ENCODE results near the gene RAPGEF2.

RAPGEF2 gene

DNA sequence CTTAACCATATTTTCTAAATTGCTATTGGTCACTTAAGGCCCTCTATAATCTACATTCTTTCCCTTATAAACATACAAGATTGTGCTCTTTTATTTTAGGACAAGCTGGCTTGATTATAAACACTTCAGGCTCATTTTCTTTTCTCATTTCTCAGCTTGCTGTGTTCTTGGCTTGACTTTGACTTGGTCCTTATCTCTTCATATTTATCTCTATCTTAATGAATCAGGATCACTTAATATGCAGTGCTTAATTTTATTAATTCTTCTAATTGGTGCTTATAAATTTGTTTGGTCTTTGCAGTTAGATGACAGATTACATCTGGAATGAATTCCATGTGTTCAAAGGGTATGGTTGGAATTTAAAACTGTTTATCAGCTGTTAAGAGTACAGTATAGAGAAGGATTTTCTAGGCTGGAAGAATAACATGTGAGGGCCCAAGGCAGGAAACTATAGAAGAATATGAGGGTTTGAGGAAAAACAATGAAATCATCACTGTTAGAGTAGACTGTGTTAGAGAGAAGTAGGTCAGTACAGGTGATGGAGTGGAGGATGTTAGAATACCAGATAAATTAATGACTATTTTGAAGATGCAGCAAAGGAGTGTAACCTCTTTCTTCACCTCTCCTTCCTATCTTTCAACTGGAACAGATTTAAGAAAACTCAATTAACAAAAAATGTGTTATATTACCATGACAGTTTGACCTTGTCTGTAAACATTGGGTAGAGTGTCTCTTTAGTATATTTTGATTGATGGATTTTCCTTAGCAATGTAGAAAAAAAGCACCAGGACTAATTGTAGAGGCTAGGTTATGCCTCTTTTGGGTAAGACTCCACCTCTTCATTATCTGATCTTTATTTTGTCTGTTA, 169.6 kb downstream of the RAPGEF2 start:
- DNase-seq (ENCODE audit: low read depth in 1 of 2, low spot score in 1 of 2), result no peak

DNA sequence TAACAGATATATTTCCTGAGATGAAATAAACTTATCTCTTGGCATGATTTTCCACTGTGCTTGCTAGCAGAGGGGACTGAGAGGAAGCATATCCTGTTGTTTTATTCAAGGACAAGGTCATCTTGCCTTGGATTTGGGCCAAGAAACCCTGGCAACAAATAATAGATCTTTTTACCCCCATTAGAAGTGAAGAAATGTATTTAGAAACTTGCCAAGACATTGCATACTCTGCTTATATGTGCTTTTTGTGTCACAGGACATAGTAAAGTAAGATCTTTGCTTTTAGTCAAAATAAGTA, 170.2 kb downstream of the RAPGEF2 start:
- no peak for DNase-seq (ENCODE audit: low read depth in 1 of 2, low spot score in 1 of 2)

DNA sequence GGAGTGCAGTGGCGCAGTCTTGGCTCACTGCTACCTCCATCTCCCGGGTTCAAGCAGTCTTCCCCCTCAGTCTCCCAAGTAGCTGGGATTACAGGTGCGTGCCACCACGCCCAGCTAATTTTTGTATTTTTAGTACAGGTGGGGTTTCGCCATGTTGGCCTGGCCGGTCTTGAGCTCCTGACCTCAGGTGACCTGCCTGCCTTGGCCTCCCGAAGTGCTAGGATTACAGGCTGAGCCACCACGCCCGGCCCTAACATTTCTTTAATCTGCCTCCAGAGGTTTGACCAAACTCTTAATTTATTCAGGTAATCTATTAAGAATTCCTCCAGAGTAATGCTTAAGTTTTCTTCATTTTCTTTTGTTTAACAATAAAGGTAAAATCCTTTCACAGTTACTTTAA, 171.0 kb downstream of the RAPGEF2 start:
- no peak for DNase-seq (ENCODE audit: low read depth in 1 of 2, low spot score in 1 of 2)

DNA sequence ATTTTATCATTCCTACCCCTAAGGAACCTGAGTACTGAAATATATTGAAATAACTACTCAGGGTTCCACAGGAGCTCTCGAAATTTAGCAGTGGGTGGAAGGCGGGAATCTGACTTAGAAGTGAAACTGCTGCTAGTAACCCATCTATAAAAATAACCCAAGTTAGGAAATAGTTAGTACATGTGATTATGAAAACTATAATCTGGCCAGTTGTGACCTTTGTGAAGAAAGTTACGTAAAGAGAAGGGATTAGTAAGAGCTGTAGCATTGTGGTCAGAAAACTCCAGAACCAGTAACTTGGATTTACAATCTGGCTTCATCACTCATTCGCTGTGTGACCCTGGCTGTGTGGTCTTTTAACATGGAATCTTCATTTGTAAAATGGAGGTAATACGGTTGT, 175.5 kb downstream of the RAPGEF2 start:
- no peak for DNase-seq (ENCODE audit: low read depth in 1 of 2, low spot score in 1 of 2)

DNA sequence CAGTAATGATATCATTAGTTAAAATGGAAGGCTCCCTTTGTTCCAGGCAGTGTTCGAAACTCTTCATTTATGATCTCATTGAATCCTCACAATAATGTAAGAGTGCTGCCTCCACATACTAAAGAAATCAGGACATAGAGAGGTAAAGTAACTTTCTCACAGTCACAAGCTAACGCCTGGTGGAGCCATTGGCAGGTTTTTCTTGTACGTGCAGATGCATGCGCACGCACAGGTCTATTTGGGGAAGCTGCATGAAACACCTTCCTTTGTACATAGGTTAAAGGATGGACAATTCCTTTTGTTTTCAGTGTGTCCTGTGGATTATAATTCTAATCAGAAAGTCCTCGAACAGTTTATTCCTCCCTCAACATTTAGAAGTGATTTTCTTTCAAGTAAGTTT, 176.2 kb downstream of the RAPGEF2 start:
- no peak for DNase-seq (ENCODE audit: low read depth in 1 of 2, low spot score in 1 of 2)

DNA sequence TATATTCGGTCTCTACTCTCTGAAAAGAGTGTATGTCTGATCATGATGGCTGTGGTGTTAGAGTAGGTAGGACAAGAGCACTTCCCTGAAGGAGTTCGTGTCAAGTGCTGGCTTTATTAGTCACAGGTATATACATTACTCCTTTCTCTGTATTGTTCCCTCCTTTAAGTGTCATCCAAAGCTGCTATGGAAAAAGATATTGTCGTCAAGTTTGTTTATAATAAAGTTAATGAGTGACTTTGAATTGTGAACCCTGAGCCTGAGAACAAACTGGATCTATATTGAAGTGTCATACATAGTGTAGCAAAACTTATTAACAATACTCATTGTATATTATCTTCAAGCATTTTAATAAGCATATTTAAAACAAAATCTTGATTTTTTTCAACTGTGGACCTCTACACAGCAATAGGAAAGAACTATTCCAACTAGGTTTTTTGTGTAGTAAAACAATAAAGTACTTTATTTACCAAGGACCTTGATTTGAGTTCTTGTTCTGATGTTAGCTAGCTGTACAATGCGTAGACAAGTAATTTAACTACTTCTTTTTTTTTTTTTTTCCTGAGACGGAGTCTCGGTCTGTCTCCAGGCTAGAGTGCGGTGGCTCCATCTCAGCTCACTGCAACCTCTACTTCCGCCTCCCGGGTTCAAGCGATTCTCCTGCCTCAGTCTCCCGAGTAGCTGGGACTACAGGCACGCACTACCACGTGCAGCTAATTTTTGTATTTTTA, 177.7 kb downstream of the RAPGEF2 start:
- no peak for DNase-seq (ENCODE audit: low read depth in 1 of 2, low spot score in 1 of 2)

DNA sequence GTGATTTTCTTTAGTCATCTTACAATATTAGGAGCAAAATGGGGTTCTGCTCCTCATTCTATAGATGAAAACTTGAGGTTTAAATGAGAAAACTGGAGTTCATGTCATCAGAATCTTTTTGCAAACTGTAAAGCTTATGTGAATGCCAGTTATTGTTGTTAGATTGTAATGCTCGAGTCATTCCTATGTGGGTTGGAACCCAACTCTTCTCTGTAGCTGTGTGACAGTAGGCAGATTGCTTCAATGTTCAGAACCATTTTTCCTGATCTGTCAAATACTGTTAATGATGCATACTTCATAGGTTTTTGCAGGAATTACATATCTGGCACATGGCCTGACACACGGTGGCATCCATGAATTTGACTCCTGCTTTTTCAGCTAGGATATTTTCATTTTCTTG, 178.9 kb downstream of the RAPGEF2 start:
- DNase-seq (ENCODE audit: low read depth in 1 of 2, low spot score in 1 of 2), result no peak

DNA sequence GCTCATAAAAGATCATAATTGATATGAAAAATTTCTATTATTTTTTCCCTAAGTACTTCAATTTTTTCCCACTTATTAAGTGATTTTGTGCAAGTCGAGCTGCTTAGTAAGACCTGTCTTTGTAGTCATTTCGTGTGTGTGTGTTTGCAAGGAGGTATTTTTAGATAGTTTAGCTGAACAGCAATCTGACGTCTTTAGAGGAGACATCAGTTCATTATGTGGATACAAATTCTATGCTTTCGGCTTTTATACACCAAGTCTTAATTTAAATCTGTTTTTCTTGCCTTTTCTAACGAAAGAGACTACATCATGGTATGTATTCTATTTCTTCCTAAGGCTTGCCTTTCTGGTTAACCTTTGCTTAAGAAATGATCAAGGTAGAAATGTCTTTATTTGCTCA, 179.4 kb downstream of the RAPGEF2 start:
- DNase-seq (ENCODE audit: low read depth in 1 of 2, low spot score in 1 of 2), result no peak

DNA sequence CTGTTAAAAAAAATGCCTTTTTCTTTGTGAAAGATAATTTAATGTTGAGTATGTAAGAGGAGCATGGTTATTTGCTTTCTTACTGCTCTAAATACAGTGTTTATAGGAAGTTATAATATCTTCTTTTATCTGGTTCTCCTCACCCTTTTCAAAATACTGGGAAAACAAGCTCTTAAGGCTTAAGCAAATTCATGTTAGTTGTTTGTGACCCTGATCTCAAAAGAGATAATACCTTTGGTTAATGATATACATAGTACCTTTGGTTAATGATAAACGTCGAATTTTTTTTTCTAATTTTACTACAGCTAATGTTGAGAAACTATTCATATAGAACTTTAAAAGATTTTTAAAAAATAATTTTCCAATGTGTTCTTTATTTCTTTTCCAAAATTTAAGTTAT, 180.1 kb downstream of the RAPGEF2 start:
- DNase-seq (ENCODE audit: low read depth in 1 of 2, low spot score in 1 of 2), result no peak

DNA sequence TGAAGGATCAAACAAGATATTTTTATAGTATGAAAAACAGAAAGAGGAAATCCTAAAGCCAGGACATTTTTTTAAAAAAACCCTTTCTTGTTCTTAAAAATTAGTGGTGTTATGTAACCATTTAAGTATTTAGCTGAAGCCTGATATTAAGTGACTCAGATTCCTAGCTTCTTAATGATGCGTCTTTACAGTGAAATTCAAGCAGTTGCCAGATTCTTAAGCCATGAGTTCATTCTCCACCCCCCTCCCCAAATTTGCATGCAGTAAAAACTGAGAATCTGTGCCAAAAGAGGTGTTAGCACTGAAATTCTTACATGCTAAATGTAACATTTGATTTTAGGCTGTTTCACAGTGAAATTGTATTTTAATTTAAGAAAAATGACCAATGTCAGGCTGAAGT, 180.8 kb downstream of the RAPGEF2 start:
- DNase-seq (ENCODE audit: low read depth in 1 of 2, low spot score in 1 of 2), result no peak

DNA sequence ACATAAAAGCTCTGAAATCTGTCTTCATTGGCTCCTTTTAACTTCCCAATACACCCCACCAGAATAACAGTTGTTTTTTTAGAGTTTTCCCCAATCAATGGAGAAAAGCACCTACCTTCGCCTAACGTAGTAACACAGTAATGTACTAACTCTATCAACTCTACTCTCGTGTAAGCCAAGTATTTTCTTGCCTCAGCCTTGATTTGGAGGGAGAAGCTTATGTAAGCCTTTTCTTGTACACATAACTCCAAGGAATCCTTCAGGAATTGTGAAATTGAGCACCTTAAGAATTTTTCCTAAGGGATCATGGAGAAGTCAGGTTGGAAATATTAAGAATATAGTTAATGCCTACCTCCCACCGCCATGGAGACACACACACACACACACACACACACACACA, 181.2 kb downstream of the RAPGEF2 start:
- no peak for DNase-seq (ENCODE audit: low read depth in 1 of 2, low spot score in 1 of 2)

DNA sequence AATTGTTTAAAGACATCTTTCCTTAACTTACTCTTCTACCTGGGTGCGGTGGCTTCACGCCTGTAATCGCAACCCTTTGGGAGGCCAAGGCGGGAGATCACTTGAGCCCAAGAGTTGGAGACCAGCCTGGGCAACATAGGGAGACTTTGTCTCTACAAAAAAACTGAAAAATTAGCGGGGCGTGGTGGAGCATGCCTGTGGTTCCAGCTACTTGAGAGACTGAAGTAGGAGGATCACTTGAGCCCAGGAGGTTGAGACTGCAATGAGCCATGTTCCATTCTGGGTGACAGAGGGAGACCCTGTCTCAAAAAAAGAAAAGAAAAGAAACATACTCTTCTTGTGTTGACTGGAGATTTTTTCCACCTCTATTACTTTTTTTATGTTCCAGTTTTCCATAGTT, 181.9 kb downstream of the RAPGEF2 start:
- no peak for DNase-seq (ENCODE audit: low read depth in 1 of 2, low spot score in 1 of 2)

DNA sequence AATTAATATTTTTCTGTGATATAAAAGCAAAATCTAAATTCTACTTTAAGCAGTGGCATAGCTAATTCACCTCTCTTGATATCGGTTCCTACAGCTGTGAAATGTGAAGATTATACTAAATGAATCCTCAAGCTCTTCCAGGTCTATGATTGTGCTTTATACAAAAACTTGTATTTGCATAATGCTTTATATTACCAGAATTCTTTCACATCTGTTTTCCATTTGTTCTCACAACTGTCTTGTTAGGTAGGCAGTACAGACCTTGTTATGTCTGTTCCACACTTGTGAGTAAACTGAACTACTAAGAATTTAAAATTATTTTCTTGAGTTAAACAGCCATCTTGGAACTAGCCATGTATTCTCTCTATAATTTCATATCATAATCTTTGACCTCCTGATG, 184.9 kb downstream of the RAPGEF2 start:
- DNase-seq (ENCODE audit: low read depth in 1 of 2, low spot score in 1 of 2), result no peak

DNA sequence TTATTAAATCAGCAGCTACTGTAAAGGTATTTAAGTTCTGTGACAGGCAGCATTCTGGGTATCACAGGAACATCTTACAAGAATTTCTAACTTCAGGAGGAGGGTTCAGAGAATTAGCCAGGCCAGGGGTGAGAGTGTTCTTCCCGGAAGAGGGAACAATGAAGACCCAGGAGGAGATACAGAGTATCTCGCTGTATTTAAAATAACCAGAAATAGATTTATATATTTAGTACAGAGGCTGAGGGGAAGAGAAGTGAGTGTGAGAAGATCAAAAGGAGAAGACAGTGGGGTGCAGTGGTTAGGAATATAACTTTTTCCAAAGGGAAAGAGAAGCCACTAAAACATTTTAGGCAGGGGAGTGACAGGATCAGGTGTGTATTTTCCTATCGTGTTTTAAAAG, 186.8 kb downstream of the RAPGEF2 start:
- no peak for DNase-seq (ENCODE audit: low read depth in 1 of 2, low spot score in 1 of 2)

DNA sequence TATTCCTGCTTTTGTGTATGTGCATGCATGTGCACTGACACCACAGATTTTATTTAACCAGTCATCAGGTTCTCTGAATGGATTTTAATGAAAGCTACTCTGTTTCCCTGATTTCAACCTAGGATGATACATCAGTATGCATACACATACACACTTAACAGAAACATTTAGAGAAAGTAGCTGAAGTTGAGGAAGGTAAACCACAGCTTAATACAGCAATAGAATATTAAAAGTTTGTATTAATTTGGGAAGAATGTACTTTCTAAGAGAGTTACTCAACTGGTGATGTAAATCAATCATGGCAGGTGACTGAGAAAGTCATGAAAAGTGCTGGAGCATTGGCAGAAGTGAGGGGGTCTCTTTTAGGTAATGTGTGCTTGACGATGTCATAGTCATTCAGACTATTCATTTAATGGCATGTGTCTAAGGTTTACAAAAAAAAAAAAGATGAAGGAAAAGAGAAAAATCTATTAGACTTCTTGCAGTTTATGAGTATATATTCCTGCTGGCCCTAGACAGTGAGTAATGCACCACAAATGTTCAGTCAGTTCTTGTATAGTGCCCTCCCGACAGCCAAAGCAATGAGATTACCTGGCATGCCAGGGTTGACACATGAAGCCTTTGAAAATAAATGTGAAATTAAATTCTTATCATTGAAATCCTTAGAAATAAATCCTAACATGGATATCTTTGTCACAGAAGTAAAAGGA, 187.6 kb downstream of the RAPGEF2 start:
- DNase-seq (ENCODE audit: low read depth in 1 of 2, low spot score in 1 of 2), result no peak

DNA sequence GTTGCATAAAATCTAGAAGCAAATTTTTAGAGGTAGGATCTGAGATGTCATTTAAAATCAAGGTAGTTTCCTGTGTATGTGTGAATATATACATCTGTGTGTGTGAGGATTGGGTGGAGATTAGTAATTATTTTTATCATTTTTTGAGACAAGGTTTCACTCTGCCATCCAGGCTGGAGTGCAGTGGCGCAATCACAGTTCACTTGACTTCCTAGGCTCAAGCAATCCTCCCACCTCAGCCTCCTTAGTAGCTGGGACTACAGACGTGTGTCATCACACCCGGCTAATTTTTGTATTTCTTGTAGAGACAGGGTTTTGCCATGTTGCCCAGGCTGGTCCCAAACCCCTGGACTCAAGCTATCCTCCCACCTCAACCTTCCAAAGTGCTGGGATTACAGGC, 188.3 kb downstream of the RAPGEF2 start:
- no peak for DNase-seq (ENCODE audit: low read depth in 1 of 2, low spot score in 1 of 2)

DNA sequence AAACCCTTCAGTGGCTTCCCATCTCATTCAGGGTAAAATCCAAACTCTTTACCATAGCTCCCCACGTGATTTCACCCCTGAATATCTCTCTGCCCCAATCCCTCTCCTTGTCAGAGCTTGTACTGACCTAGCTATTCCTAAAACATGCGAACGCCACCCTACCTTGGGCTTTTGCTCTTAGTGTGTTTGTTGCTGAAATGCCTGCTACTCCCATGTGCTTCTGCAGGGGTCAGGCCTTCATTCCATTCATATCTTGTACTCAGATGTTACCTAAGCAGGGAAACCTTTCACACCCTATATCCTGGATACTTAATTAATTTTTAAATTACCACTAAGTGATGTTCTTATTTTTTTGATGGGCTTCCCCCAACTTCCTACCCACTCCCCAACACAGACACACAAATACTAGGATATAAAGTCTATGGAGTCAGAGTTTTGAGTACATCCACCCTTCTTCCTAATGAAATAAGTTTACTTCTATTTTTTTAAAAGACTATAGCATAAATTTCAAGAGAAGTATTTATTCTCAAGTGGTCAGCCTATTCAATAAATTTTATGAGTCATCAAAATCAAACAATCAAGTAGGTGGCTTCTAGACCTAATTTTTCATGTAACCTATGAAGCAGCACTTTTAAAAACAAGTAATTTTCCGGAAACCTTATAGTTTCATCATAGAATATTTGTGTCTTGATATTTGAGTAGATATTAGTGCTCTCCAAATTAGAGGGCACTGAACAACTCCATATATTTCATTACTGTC, 189.4 kb downstream of the RAPGEF2 start:
- no peak for DNase-seq (ENCODE audit: low read depth in 1 of 2, low spot score in 1 of 2)

DNA sequence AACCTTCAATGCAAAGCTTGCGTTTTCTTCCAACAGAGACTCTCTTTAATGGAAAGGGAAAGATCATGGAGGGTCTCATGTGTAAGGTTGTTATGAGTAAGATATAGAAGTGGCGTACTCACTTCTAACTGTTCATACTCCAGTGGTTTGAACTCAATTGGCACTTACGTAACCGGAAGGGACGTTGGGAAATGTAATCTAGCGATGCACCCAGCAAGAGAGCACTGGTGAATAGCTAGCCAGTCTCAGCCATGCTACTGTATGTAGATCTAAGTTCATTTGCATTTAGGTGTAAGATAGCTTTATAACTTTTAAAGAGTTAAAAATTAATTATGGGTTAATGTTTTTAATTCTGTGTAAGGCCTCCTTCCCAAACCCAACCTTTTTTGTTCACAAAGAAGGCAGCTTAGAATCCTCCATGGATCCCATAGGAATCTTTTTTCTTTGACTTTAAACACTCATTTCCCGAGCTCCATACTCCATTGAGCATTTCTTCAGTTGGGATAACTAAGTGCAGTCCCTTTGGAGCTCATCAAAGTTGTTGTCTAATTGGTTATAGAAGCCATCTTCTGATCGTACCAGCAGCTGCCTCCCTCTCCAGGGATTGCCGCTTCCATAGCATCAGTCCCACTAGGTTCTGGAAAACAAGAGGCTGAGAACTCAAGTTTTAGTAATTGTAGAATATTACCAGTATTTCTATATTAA, 191.1 kb downstream of the RAPGEF2 start:
- no peak for DNase-seq (ENCODE audit: low read depth in 1 of 2, low spot score in 1 of 2)

DNA sequence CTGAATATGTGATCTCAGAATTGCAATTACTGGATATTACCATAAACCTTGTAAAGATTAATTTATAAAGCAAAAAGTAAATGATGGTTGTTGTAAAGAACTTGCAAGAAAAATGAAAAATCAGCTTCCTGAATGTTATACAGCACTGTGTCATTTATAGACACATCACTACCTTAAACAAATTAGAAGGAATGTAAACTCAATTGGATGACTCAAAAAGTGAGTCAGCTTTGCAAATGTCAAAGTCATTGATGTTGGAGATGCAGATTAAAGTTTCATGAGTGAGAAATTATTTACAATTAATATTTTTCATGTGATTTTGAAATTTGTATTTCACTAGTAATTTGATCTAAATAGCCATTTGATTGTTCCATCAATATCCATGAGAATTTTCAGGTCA, 193.2 kb downstream of the RAPGEF2 start:
- DNase-seq (ENCODE audit: low read depth in 1 of 2, low spot score in 1 of 2), result no peak

DNA sequence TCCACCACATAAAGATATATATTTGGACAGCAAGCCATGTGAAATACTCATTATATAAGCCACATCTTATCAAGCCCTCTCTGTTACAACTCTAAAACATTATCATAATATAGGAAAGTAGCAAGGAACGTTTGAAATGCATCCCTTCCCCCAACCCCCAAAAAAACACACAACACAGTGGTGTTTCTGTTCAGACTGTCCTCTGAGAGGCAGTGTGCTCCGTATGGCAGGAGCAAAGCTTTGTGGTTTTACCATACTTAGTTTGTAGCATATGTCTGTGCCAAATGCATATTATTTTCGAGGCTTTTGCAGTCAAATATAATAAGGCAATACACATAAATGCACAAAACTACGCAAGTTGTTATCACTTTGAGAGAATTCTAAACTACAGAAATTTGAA, 194.2 kb downstream of the RAPGEF2 start:
- no peak for DNase-seq (ENCODE audit: low read depth in 1 of 2, low spot score in 1 of 2)

DNA sequence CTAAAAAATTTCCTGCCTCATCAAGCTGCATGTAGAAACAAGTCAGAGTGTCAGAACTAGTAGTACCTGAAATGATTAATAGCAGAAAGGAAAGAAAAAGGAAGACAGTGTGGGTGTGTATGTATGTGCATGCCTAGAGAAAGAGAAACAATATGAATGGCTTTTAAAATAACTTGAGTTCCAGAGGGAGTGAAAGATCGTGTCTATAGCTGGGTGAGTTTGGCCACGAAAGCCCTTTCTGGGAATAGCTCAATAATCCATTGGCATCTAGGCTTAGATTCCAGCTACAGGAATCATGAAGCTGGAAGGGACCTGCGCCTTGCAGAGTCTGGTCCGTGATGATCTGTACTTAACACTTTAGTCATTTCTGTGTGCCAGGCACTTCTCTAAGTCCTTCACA, 195.6 kb downstream of the RAPGEF2 start:
- DNase-seq (ENCODE audit: low read depth in 1 of 2, low spot score in 1 of 2), result no peak
